SH-SY5Y (cell line): ENCODE results near the gene YWHAE.

Experiments used
- GATA2 ChIP-seq: IDR thresholded peaks from 2 replicates; pipeline ENCODE4 v1.6.1; 2011; ENCODE audit warnings: mild to moderate bottlenecking, low read depth, low read length
- GATA3 ChIP-seq: IDR thresholded peaks from 2 replicates; pipeline ENCODE4 v1.6.1; 2011; ENCODE audit warnings: low read depth, mild to moderate bottlenecking, low read length, moderate library complexity

- TF ChIP-seq GATA2 (no peak), GATA3 (no peak)
These were observed 24.4 kb downstream of the YWHAE start for GRCh38 chr17:1375615-1376014.
